ENCODE data around the gene TMEM131.
A peak's percentile ranks its signal among the peaks of the same experiment; 100 is the strongest.

Gene TMEM131

GRCh38 chr2:98016908-98017670 lies 21.3 kb upstream of the TMEM131 start:
- DNase-seq = no peak

GRCh38 chr2:98015671-98016070 lies 19.9 kb upstream of the TMEM131 start:
- DNase-seq = no peak

GRCh38 chr2:98014379-98014778 lies 18.6 kb upstream of the TMEM131 start:
- no peak for DNase-seq

GRCh38 chr2:98013407-98014042 lies 17.8 kb upstream of the TMEM131 start:
- DNase-seq = no peak

- DNase-seq = no peak
Measured at GRCh38 chr2:98012561-98012991, 16.8 kb upstream of the TMEM131 start.

GRCh38 chr2:98009887-98010760 lies 14.4 kb upstream of the TMEM131 start:
- DNase-seq = no peak

- no peak for DNase-seq
Measured at GRCh38 chr2:98008415-98008814, 12.7 kb upstream of the TMEM131 start.

- no peak for DNase-seq
Measured at GRCh38 chr2:98006378-98006777, 10.6 kb upstream of the TMEM131 start.

GRCh38 chr2:98004613-98005012 lies 8.9 kb upstream of the TMEM131 start:
- no peak for DNase-seq

GRCh38 chr2:98004047-98004446 lies 8.3 kb upstream of the TMEM131 start:
- no peak for DNase-seq

GRCh38 chr2:97999536-97999935 lies 3.8 kb upstream of the TMEM131 start:
- no peak for DNase-seq

GRCh38 chr2:97998431-97999005 lies 2.8 kb upstream of the TMEM131 start:
- DNase-seq = no peak

GRCh38 chr2:97997784-97998392 lies 2.1 kb upstream of the TMEM131 start:
- no peak for DNase-seq

- DNase-seq = no peak
Measured at GRCh38 chr2:97996679-97997078, 931 bp upstream of the TMEM131 start.

GRCh38 chr2:97995026-97995733 lies 568 bp downstream of the TMEM131 start:
- DNase-seq = peak in 2 of 4 experiments; percentile 23 to 37

- no peak for DNase-seq
Measured at GRCh38 chr2:97994476-97994875, 1.3 kb downstream of the TMEM131 start.

- no peak for DNase-seq
Measured at GRCh38 chr2:97993926-97994325, 1.8 kb downstream of the TMEM131 start.

- no peak for DNase-seq
Measured at GRCh38 chr2:97992836-97993825, 2.6 kb downstream of the TMEM131 start.

GRCh38 chr2:97991081-97991856 lies 4.5 kb downstream of the TMEM131 start:
- DNase-seq = no peak

GRCh38 chr2:97988722-97989121 lies 7.0 kb downstream of the TMEM131 start:
- DNase-seq = no peak

All from activated CD4-positive, CD25-positive, alpha-beta regulatory T cell (primary cell).